Left ventricle myocardium inferior (tissue), 1 donor: ENCODE measurements around the gene KLHL6. TPM values are rescaled to one million over a fixed set of nuclear protein-coding genes. Genes with fewer than 3 reads are reported as not detected.

ENCODE experiments used
- DNase-seq: peaks from one replicate; pipeline ENCODE4 v3.0.0-alpha.2; 2020
- H3K27ac ChIP-seq: fragments of 200-600 bp; replicated peaks from 2 replicates; pipeline ENCODE4 v1.8.0; 2021
- H3K27me3 ChIP-seq: fragments of 200-600 bp; 2 replicates; pipeline ENCODE4 v1.8.0; 2021; ENCODE audit warnings: low read depth
- H3K36me3 ChIP-seq: fragments of 200-600 bp; 2 replicates; pipeline ENCODE4 v1.8.0; 2021
- H3K4me1 ChIP-seq: fragments of 200-600 bp; 2 replicates; pipeline ENCODE4 v1.8.0; 2021
- H3K4me3 ChIP-seq: fragments of 200-600 bp; 2 replicates; pipeline ENCODE4 v1.8.0; 2021; ENCODE audit warnings: mild to moderate bottlenecking, moderate library complexity
- H3K9me3 ChIP-seq: fragments of 200-600 bp; replicated peaks from 2 replicates; pipeline ENCODE4 v1.8.0; 2021
- CTCF ChIP-seq: fragments of 200-600 bp; IDR thresholded peaks from 2 replicates; pipeline ENCODE4 v1.8.0; 2021; ENCODE audit warnings: antibody characterized with exemption, mild to moderate bottlenecking, borderline replicate concordance
- intact Hi-C: fragments of 100-400 bp; cut with micrococcal nuclease; formaldehyde crosslinking; loops from one replicate; pipeline ENCODE4 v1.11.0; 2022
- total RNA-seq: library from RNA; stranded (reverse); fragmentation: NEBNext Ultra II Directional; extraction: Animal tissue kit (Norgen Biotek cat#: 25700); gene quantifications from one replicate; pipeline ENCODE4 v1.2.1, GENCODE V29; 2021
- donor health status: DM: no; HTN: yes; CAD: no; lungs with severe emphysema.

KLHL6 gene
- total RNA-seq, 1 donor from 2014 or later = 0.69 TPM

- intact Hi-C loops = no loop called here
These were observed 58.2 kb downstream of the KLHL6 start for GRCh38 chr3:183497313-183497712.

GRCh38 chr3:183496311-183496710, 59.2 kb downstream of the KLHL6 start:
- Histone ChIP-seq H3K9me3 (peaks cover 6% of the 10 kb centered on the region), H3K4me1 (no peaks in the 10 kb centered on the region), H3K27me3 (no peaks in the 10 kb centered on the region), H3K36me3 (no peaks in the 10 kb centered on the region), H3K4me3 (no peak overlapping the region), H3K27ac (no peak overlapping the region)
- intact Hi-C loops = no loop called here
- TF ChIP-seq CTCF = no peak
- DNase-seq = no peak

More at GRCh38 chr3:183497313-183497712, 58.2 kb downstream of the KLHL6 start:
- peaks cover 6% of the 10 kb centered on the region for H3K9me3 ChIP-seq
- no peak for TF ChIP-seq CTCF
- H3K27ac ChIP-seq = no peak overlapping the region
- H3K36me3 ChIP-seq = no peaks in the 10 kb centered on the region
- H3K4me1 ChIP-seq = no peaks in the 10 kb centered on the region
- no peaks in the 10 kb centered on the region for H3K27me3 ChIP-seq
- DNase-seq = no peak
- H3K4me3 ChIP-seq = no peak overlapping the region

- Histone ChIP-seq H3K27me3 (no peaks in the 10 kb centered on the region), H3K9me3 (peaks cover 6% of the 10 kb centered on the region), H3K27ac (no peak overlapping the region), H3K4me3 (no peak overlapping the region), H3K4me1 (peaks cover 4% of the 10 kb centered on the region), H3K36me3 (no peaks in the 10 kb centered on the region)
- TF ChIP-seq CTCF = no peak
- intact Hi-C loops = no loop called here
- DNase-seq = no peak
These were observed 61.2 kb downstream of the KLHL6 start for GRCh38 chr3:183494341-183494740.

- intact Hi-C loops = no loop called here
- DNase-seq = no peak
These were observed 62.0 kb downstream of the KLHL6 start for GRCh38 chr3:183493296-183494045.

DNA sequence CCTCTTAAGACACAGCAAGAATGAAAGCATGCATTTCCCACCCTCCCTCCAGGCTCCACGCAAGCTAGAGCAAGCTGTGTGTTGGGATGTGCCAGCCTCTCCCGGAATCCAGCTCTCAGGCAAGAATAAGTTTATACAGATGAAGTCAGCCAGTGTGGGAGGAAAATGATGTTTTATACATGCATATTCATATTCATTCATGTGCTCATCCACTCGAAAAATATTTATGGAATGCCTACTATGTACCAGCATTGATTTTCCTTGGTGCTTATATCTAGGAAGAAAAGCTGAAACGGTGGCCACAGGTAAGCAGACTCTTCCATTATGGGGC, 62.7 kb downstream of the KLHL6 start:
- no peak for DNase-seq
- Histone ChIP-seq H3K27me3 (no peaks in the 10 kb centered on the region), H3K4me1 (peaks cover 8% of the 10 kb centered on the region), H3K9me3 (peaks cover 6% of the 10 kb centered on the region), H3K4me3 (no peak overlapping the region), H3K36me3 (no peaks in the 10 kb centered on the region), H3K27ac (no peak overlapping the region)
- no peak for TF ChIP-seq CTCF
- intact Hi-C loops = no loop called here

More at GRCh38 chr3:183493296-183494045, 62.0 kb downstream of the KLHL6 start:
- Histone ChIP-seq H3K4me1 (peaks cover 8% of the 10 kb centered on the region), H3K9me3 (peaks cover 6% of the 10 kb centered on the region), H3K4me3 (no peak overlapping the region), H3K27ac (no peak overlapping the region), H3K36me3 (no peaks in the 10 kb centered on the region), H3K27me3 (no peaks in the 10 kb centered on the region)
- no peak for TF ChIP-seq CTCF
